Caco-2 (cell line): ENCODE results near the gene SALL3. TPM values are rescaled to one million over a fixed set of nuclear protein-coding genes. Genes with fewer than 3 reads are reported as not detected.

Experiments used
- BruUV-seq: library from RNA; stranded (reverse); fragments of 400-500 nt; replicated peaks from 2 replicates; lab custom pipeline; 2021; lab: Mats Ljungman, UMichigan
- CTCF ChIA-PET: fragments of 300-600 bp; sonication (Branson Sonifier 250); formaldehyde crosslinking; loops from one replicate; lab custom pipeline; 2022; ENCODE audit warnings: antibody characterized with exemption; lab: Charles Lee
- POLR2A ChIA-PET: fragments of 300-600 bp; sonication (Branson Sonifier 250); formaldehyde crosslinking; loops from one replicate; lab custom pipeline; 2022; ENCODE audit warnings: antibody characterized with exemption; lab: Charles Lee
- DNase-seq, 2 experiments: peaks; one replicate each; pipeline versions ENCODE4 v3.0.0 to v3.0.0-alpha.2; 2020 to 2022
- H3K27me3 ChIP-seq: replicated peaks from 2 replicates; pipeline ENCODE4 v1.6.0; 2011; ENCODE audit warnings: low read length; ENCODE audit not compliant: control insufficient read depth, insufficient read depth
- H3K36me3 ChIP-seq: 2 replicates; pipeline ENCODE4 v1.5.1; 2011; ENCODE audit warnings: low read length; ENCODE audit not compliant: control insufficient read depth, insufficient read depth
- H3K4me1 ChIP-seq: fragments of 250-450 bp; sonication (Bioruptor Pico); 2 replicates; pipeline ENCODE4 v1.5.1; 2020; ENCODE audit warnings: mild to moderate bottlenecking
- H3K4me3 ChIP-seq: 2 replicates; pipeline ENCODE4 v1.5.1; 2011; ENCODE audit warnings: low read depth, mild to moderate bottlenecking, control low read depth, low read length
- H3K9me3 ChIP-seq: fragments of 250-450 bp; sonication (Bioruptor Pico); 2 replicates; pipeline ENCODE4 v1.5.1; 2020; ENCODE audit warnings: mild to moderate bottlenecking, moderate library complexity
- H3K27ac Mint-ChIP-seq: one replicate; pipeline ENCODE4 v1.8.0; 2022; ENCODE audit warnings: mixed read lengths; ENCODE audit not compliant: unreplicated experiment
- H3K27me3 Mint-ChIP-seq: one replicate; pipeline ENCODE4 v1.8.0; 2022; ENCODE audit warnings: mixed read lengths; ENCODE audit not compliant: insufficient read depth, unreplicated experiment
- H3K36me3 Mint-ChIP-seq: one replicate; pipeline ENCODE4 v1.8.0; 2022; ENCODE audit warnings: mild to moderate bottlenecking, mixed read lengths; ENCODE audit not compliant: insufficient read depth, unreplicated experiment
- H3K4me1 Mint-ChIP-seq: one replicate; pipeline ENCODE4 v1.8.0; 2022; ENCODE audit warnings: low read depth, mixed read lengths; ENCODE audit not compliant: unreplicated experiment
- H3K4me3 Mint-ChIP-seq: one replicate; pipeline ENCODE4 v1.8.0; 2022; ENCODE audit warnings: mild to moderate bottlenecking, moderate library complexity, mixed read lengths; ENCODE audit not compliant: unreplicated experiment
- H3K9me3 Mint-ChIP-seq: one replicate; pipeline ENCODE4 v1.8.0; 2022; ENCODE audit warnings: mixed read lengths; ENCODE audit not compliant: unreplicated experiment
- CTCF ChIP-seq, 2 experiments: fragments of 200-600 bp in 1 of 2; IDR thresholded peaks; 1 replicate in 1 of 2; 2 replicates in 1 of 2; pipeline versions ENCODE4 v1.5.1 to v1.8.0; 2011 to 2022; ENCODE audit warnings: antibody characterized with exemption in 1 of 2, control low read depth in 1 of 2, inconsistent platforms in 1 of 2, low read depth in 1 of 2, low read length in 1 of 2, mild to moderate bottlenecking in 1 of 2, moderate library complexity in 1 of 2; ENCODE audit not compliant: insufficient read depth in 1 of 2, severe bottlenecking in 1 of 2, unreplicated experiment in 1 of 2
- intact Hi-C: fragments of 100-400 bp; cut with micrococcal nuclease; formaldehyde crosslinking; loops from one replicate; pipeline ENCODE4 v1.10.0; 2022; ENCODE audit not compliant: unreplicated experiment
- total RNA-seq: library from RNA; stranded (reverse); gene quantifications from 2 replicates; pipeline ENCODE4 v1.2.3, GENCODE V29; 2022

The SALL3 gene
- total RNA-seq, 1 experiment from 2014 or later = not detected

GRCh38 chr18:79046522-79046921 is 66.9 kb downstream of the SALL3 start:
- ChIA-PET POLR2A (no interaction called here), CTCF (no interaction called here)
- no peak overlapping the region for H3K4me3 ChIP-seq
- H3K27me3 ChIP-seq = no peaks in the 10 kb centered on the region
- H3K4me1 ChIP-seq = no peaks in the 10 kb centered on the region
- H3K27ac Mint-ChIP-seq = no peak overlapping the region
- H3K36me3 ChIP-seq = no peaks in the 10 kb centered on the region
- no peak for TF ChIP-seq CTCF (IDR thresholded peaks at IDR 0.05; ENCODE audit: insufficient read depth in 1 of 2, low read depth in 1 of 2, low read length in 1 of 2, severe bottlenecking in 1 of 2, unreplicated experiment in 1 of 2)
- no peaks in the 10 kb centered on the region for H3K27me3 Mint-ChIP-seq
- H3K9me3 Mint-ChIP-seq = no peaks in the 10 kb centered on the region
- H3K36me3 Mint-ChIP-seq = no peaks in the 10 kb centered on the region
- no peak for DNase-seq
- no TSS peak for BruUV-seq
- H3K9me3 ChIP-seq = no peaks in the 10 kb centered on the region
- H3K4me3 Mint-ChIP-seq = no peak overlapping the region
- H3K4me1 Mint-ChIP-seq = no peaks in the 10 kb centered on the region
- intact Hi-C loops = no loop called here

GRCh38 chr18:79047556-79048244 is 68.1 kb downstream of the SALL3 start:
- intact Hi-C loops = no loop called here
- TF ChIP-seq CTCF (IDR thresholded peaks at IDR 0.05; ENCODE audit: insufficient read depth in 1 of 2, low read depth in 1 of 2, low read length in 1 of 2, severe bottlenecking in 1 of 2, unreplicated experiment in 1 of 2) = no peak
- ChIA-PET POLR2A (no interaction called here), CTCF (no interaction called here)
- no peaks in the 10 kb centered on the region for H3K36me3 Mint-ChIP-seq
- DNase-seq = no peak
- Histone ChIP-seq H3K9me3 (no peaks in the 10 kb centered on the region), H3K36me3 (no peaks in the 10 kb centered on the region), H3K27me3 (no peaks in the 10 kb centered on the region), H3K4me1 (no peaks in the 10 kb centered on the region), H3K4me3 (no peak overlapping the region)
- no peaks in the 10 kb centered on the region for H3K27me3 Mint-ChIP-seq
- H3K4me3 Mint-ChIP-seq = no peak overlapping the region
- H3K4me1 Mint-ChIP-seq = no peaks in the 10 kb centered on the region
- no TSS peak for BruUV-seq
- H3K9me3 Mint-ChIP-seq = no peaks in the 10 kb centered on the region
- H3K27ac Mint-ChIP-seq = no peak overlapping the region

GRCh38 chr18:79048245-79048632 is 68.6 kb downstream of the SALL3 start:
- Mint-ChIP-seq H3K9me3 (no peaks in the 10 kb centered on the region), H3K36me3 (no peaks in the 10 kb centered on the region), H3K4me3 (no peak overlapping the region), H3K27ac (no peak overlapping the region), H3K4me1 (no peaks in the 10 kb centered on the region), H3K27me3 (no peaks in the 10 kb centered on the region)
- CTCF ChIA-PET = no interaction called here
- no peaks in the 10 kb centered on the region for H3K27me3 ChIP-seq
- POLR2A ChIA-PET = no interaction called here
- no TSS peak for BruUV-seq
- no peak overlapping the region for H3K4me3 ChIP-seq
- no peaks in the 10 kb centered on the region for H3K36me3 ChIP-seq
- no peak for DNase-seq
- no peaks in the 10 kb centered on the region for H3K9me3 ChIP-seq
- no peak for TF ChIP-seq CTCF (IDR thresholded peaks at IDR 0.05; ENCODE audit: insufficient read depth in 1 of 2, low read depth in 1 of 2, low read length in 1 of 2, severe bottlenecking in 1 of 2, unreplicated experiment in 1 of 2)
- intact Hi-C loops = no loop called here
- H3K4me1 ChIP-seq = no peaks in the 10 kb centered on the region
